ENCODE data around the gene EFCC1. TPM values are rescaled to one million over a fixed set of nuclear protein-coding genes. Genes with fewer than 3 reads are reported as not detected.

Gene EFCC1
- total and polyA plus RNA-seq, 2 of the 8 experiments (the other 6 are each of a cell fraction or from before 2014, with no cell fraction given) = 0.14 to 0.37 TPM

- Histone ChIP-seq H3K56ac (replicated peaks; ENCODE audit: insufficient read length, low read depth, low read length) (no peak overlapping the region), H3K9me3 (ENCODE audit: insufficient read depth in 2 of 2, low read depth in 1 of 2, low read length in 1 of 2) (no peaks in the 10 kb centered on the region), H3K36me3 (ENCODE audit: control insufficient read depth in 2 of 4, insufficient read depth in 4 of 4, low read length in 3 of 4) (no peaks in the 10 kb centered on the region), H4K8ac (ENCODE audit: extremely low read depth, insufficient read depth, low read length) (no peak overlapping the region; the same call in 1 of the 2 replicates), H3K27me3 (replicated peaks in 1 of 4; ENCODE audit: control insufficient read depth in 3 of 4, extremely low read depth in 1 of 4, insufficient read depth in 3 of 4, low read length in 3 of 4) (no peaks in the 10 kb centered on the region), H3K23me2 (ENCODE audit: low read depth, low read length) (no peaks in the 10 kb centered on the region), H2BK120ac (replicated peaks; ENCODE audit: low read depth, low read length) (no peak overlapping the region), H4K91ac (replicated peaks; ENCODE audit: insufficient read length, low read length) (no peak overlapping the region), H2BK12ac (ENCODE audit: low read depth, low read length) (no peak overlapping the region), H2BK20ac (ENCODE audit: low read length) (no peak overlapping the region), H2AK5ac (ENCODE audit: low read depth, low read length) (no peak overlapping the region), H3K23ac (ENCODE audit: insufficient read length) (no peak overlapping the region), H4K20me1 (replicated peaks in 1 of 2; ENCODE audit: control insufficient read depth in 1 of 2, insufficient read depth in 2 of 2, low read length in 2 of 2) (no peaks in the 10 kb centered on the region), H2AFZ (ENCODE audit: low read length) (no peak overlapping the region; the same call in 1 of the 2 replicates), H3K4me2 (ENCODE audit: insufficient read depth in 1 of 2, low read depth in 2 of 2, low read length in 2 of 2) (no peak overlapping the region), H4K5ac (ENCODE audit: insufficient read length, low read depth, low read length) (no peak overlapping the region), H3K79me2 (ENCODE audit: control insufficient read depth in 1 of 2, insufficient read depth in 2 of 2, low read length in 2 of 2) (no peaks in the 10 kb centered on the region), H3K27ac (ENCODE audit: low read depth, low read length) (no peak overlapping the region; the same call in 1 of the 2 replicates), H2BK5ac (ENCODE audit: low read depth, low read length) (peak overlapping the region; percentile 63; the same call in 1 of the 2 replicates), H3K4ac (replicated peaks; ENCODE audit: insufficient read length, low read depth, low read length) (no peak overlapping the region), H3K4me1 (replicated peaks in 1 of 4; ENCODE audit: control insufficient read depth in 3 of 4, insufficient read depth in 4 of 4, low read length in 3 of 4) (no peaks in the 10 kb centered on the region; a peak in 1 of 7 replicates), H2BK15ac (ENCODE audit: low read length) (no peak overlapping the region), H3K79me1 (ENCODE audit: low read depth, low read length) (no peaks in the 10 kb centered on the region), H3K18ac (ENCODE audit: extremely low read depth, low read length) (no peak overlapping the region), H3K9ac (replicated peaks in 1 of 4; ENCODE audit: extremely low read depth in 1 of 4, low read depth in 3 of 4, low read length in 3 of 4) (no peak overlapping the region), H3K14ac (ENCODE audit: insufficient read length) (no peak overlapping the region), H3K4me3 (ENCODE audit: extremely low read depth in 1 of 4, insufficient read depth in 2 of 4, low read depth in 3 of 4, low read length in 4 of 4) (no peak overlapping the region)
- DNase-seq (ENCODE audit: low read depth in 1 of 2, low spot score in 2 of 2) (no peak), FAIRE-seq (no peak)
- POLR2A ChIA-PET (ENCODE audit: partially characterized antibody) = interaction anchor here (1.2 kb wide), 1 partner anchor 8 kb away, joined by 5 read pairs; no protein-coding TSS in a partner anchor
- 91% methylated on average over 17 of the region's 19 CpGs; no CpG with 5 or more reads in 1 of the 2 experiments for WGBS, 2 experiments (ENCODE audit: extremely low coverage in 1 of 2, insufficient coverage in 1 of 2, insufficient read length in 1 of 2, insufficient replicate concordance in 2 of 2, low coverage in 1 of 2, low lambda C conversion rate in 2 of 2, missing lambda C conversion rate in 1 of 2)
- CTCF ChIA-PET (ENCODE audit: partially characterized antibody) = interaction anchor here (1.4 to 14.0 kb wide), 4 partner anchors 8 to 184 kb away, joined by 3 to 210 read pairs (median 8); no protein-coding TSS in a partner anchor
- TF ChIP-seq SP4 (IDR thresholded peaks at IDR 0.05; ENCODE audit: low read length) = no peak
- TF ChIP-seq KDM5A (IDR thresholded peaks at IDR 0.05; ENCODE audit: low read length) = no peak
- TF ChIP-seq SAP30 (IDR thresholded peaks at IDR 0.05; ENCODE audit: insufficient read depth, insufficient replicate concordance, low read length) = no peak
- TF ChIP-seq EGR1 (IDR thresholded peaks at IDR 0.05; ENCODE audit: borderline replicate concordance, low read depth, low read length) = no peak
- TF ChIP-seq TCF12 (IDR thresholded peaks at IDR 0.05; ENCODE audit: low read depth, low read length) = no peak
- no peak for TF ChIP-seq FOSL1 (IDR thresholded peaks at IDR 0.05; ENCODE audit: insufficient read depth, low read depth, low read length)
- TF ChIP-seq CHD2 (IDR thresholded peaks at IDR 0.05; ENCODE audit: low read length) = no peak
- no peak for TF ChIP-seq JUND (IDR thresholded peaks at IDR 0.05; ENCODE audit: low read length)
- TF ChIP-seq EZH2 (IDR thresholded peaks at IDR 0.05; ENCODE audit: low read depth, low read length, severe bottlenecking) = no peak
- no peak for TF ChIP-seq RFX5 (IDR thresholded peaks at IDR 0.05; ENCODE audit: borderline replicate concordance, low read depth, low read length)
- no peak for TF ChIP-seq SIX5 (IDR thresholded peaks at IDR 0.05; ENCODE audit: low read depth, low read length)
- no peak for TF ChIP-seq ASH2L (IDR thresholded peaks at IDR 0.05; ENCODE audit: low read length)
- no peak for TF ChIP-seq HDAC6 (IDR thresholded peaks at IDR 0.05; ENCODE audit: low read depth, low read length)
Observed at GRCh38 chr3:129061023-129061887, 60.2 kb downstream of the EFCC1 start.
